ENCODE data around the gene BRWD1. TPM values are rescaled to one million over a fixed set of nuclear protein-coding genes. Genes with fewer than 3 reads are reported as not detected.

BRWD1 gene
- total and polyA plus RNA-seq, 2 of the 13 experiments (the other 11 are each of a cell fraction or from before 2014, with no cell fraction given): 13.9 to 28.0 TPM

DNA sequence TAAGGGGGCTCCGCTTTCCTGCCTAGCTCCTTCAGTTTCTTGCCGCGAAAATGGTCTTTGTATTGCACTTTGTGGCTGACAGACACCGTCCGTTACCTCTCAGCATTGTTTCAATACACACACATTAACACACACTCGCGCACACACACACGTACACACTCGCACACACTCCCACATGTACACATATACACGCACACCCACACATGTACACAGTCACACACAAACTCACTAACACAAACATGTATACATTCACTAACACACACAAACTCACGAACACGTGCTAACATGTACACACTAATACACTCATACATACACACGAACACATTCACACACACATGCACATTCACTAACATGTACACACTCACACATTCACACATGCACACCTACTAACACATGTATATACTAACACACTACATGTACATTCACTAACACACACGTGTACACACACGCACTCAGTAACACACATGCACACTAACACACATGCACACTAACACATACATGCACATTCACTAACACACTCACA is 179.1 kb downstream of the BRWD1 start:
- Histone ChIP-seq H3K79me2 (ENCODE audit: insufficient read depth, low read length) (no peaks in the 10 kb centered on the region), H3K27me3 (ENCODE audit: control insufficient read depth in 1 of 2, insufficient read depth in 2 of 2, low read length in 2 of 2) (no peaks in the 10 kb centered on the region), H3K9me3 (ENCODE audit: low read length) (peaks cover 10% of the 10 kb centered on the region), H3K27ac (ENCODE audit: extremely low read length, insufficient read depth, low read length) (no peak overlapping the region), H3K4me3 (replicated peaks in 1 of 3; ENCODE audit: insufficient read depth in 1 of 3, low read depth in 2 of 3, low read length in 3 of 3) (no peak overlapping the region), H2AFZ (ENCODE audit: low read length) (no peak overlapping the region), H3K4me2 (ENCODE audit: low read depth, low read length) (no peak overlapping the region), H3K4me1 (ENCODE audit: insufficient read depth, low read length) (peaks cover 69% of the 10 kb centered on the region), H3K36me3 (replicated peaks in 1 of 2; ENCODE audit: control insufficient read depth in 1 of 2, insufficient read depth in 2 of 2, low read length in 2 of 2) (no peaks in the 10 kb centered on the region), H4K20me1 (ENCODE audit: insufficient read depth, low read length) (no peaks in the 10 kb centered on the region), H3K9ac (ENCODE audit: insufficient read depth, low read depth, low read length) (no peak overlapping the region)
- ChIA-PET CTCF (ENCODE audit: low intra/inter-chr PET ratio, low total read pairs) (no interaction called here), POLR2A (no interaction called here)
- ATAC-seq (no peak), FAIRE-seq (peak; percentile 42), DNase-seq (ENCODE audit: low spot score) (no peak)
- no TSS peak for BruUV-seq (replicated peaks)
- intact Hi-C loops (cut with micrococcal nuclease; ENCODE audit: unreplicated experiment) (loop anchor here (10.0 kb wide), 1 partner anchor 330 kb away; the partner anchor contains the start of gene ETS2), in situ Hi-C loops (cut with HindIII; ENCODE audit: extremely low pct_ligation_motif_present, low pct_unique_long_range_greater_than_20kb) (loop anchor here (10.0 kb wide), 1 partner anchor 630 kb away; no protein-coding TSS in a partner anchor)
- WGBS (ENCODE audit: low lambda C conversion rate): 89% methylated on average over 15 of the region's 15 CpGs
- TF ChIP-seq RELA (CRISPR knock-in tag; IDR thresholded peaks at IDR 0.05) (no peak), ZNF710 (CRISPR knock-in tag; IDR thresholded peaks at IDR 0.05; ENCODE audit: borderline replicate concordance) (no peak), ZFP37 (CRISPR knock-in tag; IDR thresholded peaks at IDR 0.05; ENCODE audit: borderline replicate concordance) (no peak), EP300 (IDR thresholded peaks at IDR 0.05; ENCODE audit: low read depth in 2 of 2, low read length in 2 of 2) (no peak), EP300 (CRISPR knock-in tag; IDR thresholded peaks at IDR 0.05; ENCODE audit: borderline replicate concordance) (no peak), AHR (CRISPR knock-in tag; IDR thresholded peaks at IDR 0.05) (no peak), SP1 (IDR thresholded peaks at IDR 0.05) (peak; percentile 62; the same call in 1 of the 2 replicates), SP1 (CRISPR knock-in tag; IDR thresholded peaks at IDR 0.05) (no peak), MYNN (CRISPR knock-in tag; IDR thresholded peaks at IDR 0.05; ENCODE audit: low read depth) (no peak), NONO (IDR thresholded peaks at IDR 0.05) (no peak), NONO (CRISPR knock-in tag; conservative IDR thresholded peaks at IDR 0.05) (0 out of 2 replicates have a peak, but pooled peaks have one; percentile 21), KAT7 (CRISPR knock-in tag; IDR thresholded peaks at IDR 0.05; ENCODE audit: borderline replicate concordance) (no peak), ZNF576 (CRISPR knock-in tag; IDR thresholded peaks at IDR 0.05) (no peak), FOXP1 (IDR thresholded peaks at IDR 0.05) (peak; percentile 46; the same call in 1 of the 2 replicates), FOXP1 (CRISPR knock-in tag; IDR thresholded peaks at IDR 0.05) (no peak), KDM5A (IDR thresholded peaks at IDR 0.05; ENCODE audit: borderline replicate concordance, low read length) (no peak)
- TF ChIP-seq, protein P1, sequence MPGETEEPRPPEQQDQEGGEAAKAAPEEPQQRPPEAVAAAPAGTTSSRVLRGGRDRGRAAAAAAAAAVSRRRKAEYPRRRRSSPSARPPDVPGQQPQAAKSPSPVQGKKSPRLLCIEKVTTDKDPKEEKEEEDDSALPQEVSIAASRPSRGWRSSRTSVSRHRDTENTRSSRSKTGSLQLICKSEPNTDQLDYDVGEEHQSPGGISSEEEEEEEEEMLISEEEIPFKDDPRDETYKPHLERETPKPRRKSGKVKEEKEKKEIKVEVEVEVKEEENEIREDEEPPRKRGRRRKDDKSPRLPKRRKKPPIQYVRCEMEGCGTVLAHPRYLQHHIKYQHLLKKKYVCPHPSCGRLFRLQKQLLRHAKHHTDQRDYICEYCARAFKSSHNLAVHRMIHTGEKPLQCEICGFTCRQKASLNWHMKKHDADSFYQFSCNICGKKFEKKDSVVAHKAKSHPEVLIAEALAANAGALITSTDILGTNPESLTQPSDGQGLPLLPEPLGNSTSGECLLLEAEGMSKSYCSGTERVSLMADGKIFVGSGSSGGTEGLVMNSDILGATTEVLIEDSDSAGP (CRISPR knock-in tag; IDR thresholded peaks at IDR 0.05; ENCODE audit: borderline replicate concordance): no peak
- TF ChIP-seq, protein P2, sequence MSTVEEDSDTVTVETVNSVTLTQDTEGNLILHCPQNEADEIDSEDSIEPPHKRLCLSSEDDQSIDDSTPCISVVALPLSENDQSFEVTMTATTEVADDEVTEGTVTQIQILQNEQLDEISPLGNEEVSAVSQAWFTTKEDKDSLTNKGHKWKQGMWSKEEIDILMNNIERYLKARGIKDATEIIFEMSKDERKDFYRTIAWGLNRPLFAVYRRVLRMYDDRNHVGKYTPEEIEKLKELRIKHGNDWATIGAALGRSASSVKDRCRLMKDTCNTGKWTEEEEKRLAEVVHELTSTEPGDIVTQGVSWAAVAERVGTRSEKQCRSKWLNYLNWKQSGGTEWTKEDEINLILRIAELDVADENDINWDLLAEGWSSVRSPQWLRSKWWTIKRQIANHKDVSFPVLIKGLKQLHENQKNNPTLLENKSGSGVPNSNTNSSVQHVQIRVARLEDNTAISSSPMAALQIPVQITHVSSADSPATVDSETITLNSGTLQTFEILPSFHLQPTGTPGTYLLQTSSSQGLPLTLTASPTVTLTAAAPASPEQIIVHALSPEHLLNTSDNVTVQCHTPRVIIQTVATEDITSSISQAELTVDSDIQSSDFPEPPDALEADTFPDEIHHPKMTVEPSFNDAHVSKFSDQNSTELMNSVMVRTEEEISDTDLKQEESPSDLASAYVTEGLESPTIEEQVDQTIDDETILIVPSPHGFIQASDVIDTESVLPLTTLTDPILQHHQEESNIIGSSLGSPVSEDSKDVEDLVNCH (CRISPR knock-in tag; IDR thresholded peaks at IDR 0.05): no peak
- TF ChIP-seq, protein P3, sequence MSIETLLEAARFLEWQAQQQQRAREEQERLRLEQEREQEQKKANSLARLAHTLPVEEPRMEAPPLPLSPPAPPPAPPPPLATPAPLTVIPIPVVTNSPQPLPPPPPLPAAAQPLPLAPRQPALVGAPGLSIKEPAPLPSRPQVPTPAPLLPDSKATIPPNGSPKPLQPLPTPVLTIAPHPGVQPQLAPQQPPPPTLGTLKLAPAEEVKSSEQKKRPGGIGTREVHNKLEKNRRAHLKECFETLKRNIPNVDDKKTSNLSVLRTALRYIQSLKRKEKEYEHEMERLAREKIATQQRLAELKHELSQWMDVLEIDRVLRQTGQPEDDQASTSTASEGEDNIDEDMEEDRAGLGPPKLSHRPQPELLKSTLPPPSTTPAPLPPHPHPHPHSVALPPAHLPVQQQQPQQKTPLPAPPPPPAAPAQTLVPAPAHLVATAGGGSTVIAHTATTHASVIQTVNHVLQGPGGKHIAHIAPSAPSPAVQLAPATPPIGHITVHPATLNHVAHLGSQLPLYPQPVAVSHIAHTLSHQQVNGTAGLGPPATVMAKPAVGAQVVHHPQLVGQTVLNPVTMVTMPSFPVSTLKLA (IDR thresholded peaks at IDR 0.05): peak; percentile 84
